Measurements from ENCODE around the gene CES3.
"Not testable (repeated sequence)": the region's sequence is repeated elsewhere in the genome, so short reads cannot be mapped to it uniquely, and the experiment has no call there.

CES3 gene

GRCh38 chr16:66970775-66971720 lies 10.0 kb downstream of the CES3 start:
- TF ChIP-seq, protein P1, sequence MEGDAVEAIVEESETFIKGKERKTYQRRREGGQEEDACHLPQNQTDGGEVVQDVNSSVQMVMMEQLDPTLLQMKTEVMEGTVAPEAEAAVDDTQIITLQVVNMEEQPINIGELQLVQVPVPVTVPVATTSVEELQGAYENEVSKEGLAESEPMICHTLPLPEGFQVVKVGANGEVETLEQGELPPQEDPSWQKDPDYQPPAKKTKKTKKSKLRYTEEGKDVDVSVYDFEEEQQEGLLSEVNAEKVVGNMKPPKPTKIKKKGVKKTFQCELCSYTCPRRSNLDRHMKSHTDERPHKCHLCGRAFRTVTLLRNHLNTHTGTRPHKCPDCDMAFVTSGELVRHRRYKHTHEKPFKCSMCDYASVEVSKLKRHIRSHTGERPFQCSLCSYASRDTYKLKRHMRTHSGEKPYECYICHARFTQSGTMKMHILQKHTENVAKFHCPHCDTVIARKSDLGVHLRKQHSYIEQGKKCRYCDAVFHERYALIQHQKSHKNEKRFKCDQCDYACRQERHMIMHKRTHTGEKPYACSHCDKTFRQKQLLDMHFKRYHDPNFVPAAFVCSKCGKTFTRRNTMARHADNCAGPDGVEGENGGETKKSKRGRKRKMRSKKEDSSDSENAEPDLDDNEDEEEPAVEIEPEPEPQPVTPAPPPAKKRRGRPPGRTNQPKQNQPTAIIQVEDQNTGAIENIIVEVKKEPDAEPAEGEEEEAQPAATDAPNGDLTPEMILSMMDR (IDR thresholded peaks at IDR 0.05; ENCODE audit: low read depth, low read length, missing control alignments) = no peak
- DNase-seq (ENCODE audit: low read depth) = no peak

DNA sequence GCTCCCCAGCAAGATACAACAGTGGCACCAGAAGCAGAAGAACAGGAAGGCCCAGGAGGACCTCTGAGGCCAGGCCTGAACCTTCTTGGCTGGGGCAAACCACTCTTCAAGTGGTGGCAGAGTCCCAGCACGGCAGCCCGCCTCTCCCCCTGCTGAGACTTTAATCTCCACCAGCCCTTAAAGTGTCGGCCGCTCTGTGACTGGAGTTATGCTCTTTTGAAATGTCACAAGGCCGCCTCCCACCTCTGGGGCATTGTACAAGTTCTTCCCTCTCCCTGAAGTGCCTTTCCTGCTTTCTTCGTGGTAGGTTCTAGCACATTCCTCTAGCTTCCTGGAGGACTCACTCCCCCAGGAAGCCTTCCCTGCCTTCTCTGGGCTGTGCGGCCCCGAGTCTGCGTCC lies 11.9 kb downstream of the CES3 start:
- no peak overlapping the region for H3K4me3 ChIP-seq (ENCODE audit: low read depth, low read length)
- TF ChIP-seq, protein P1 (IDR thresholded peaks at IDR 0.05; ENCODE audit: low read depth, low read length, missing control alignments) = no peak
- no peak for DNase-seq (ENCODE audit: low read depth)

More at GRCh38 chr16:66970775-66971720, 10.0 kb downstream of the CES3 start:
- H3K4me3 ChIP-seq (ENCODE audit: low read depth, low read length) = no peak overlapping the region

DNA sequence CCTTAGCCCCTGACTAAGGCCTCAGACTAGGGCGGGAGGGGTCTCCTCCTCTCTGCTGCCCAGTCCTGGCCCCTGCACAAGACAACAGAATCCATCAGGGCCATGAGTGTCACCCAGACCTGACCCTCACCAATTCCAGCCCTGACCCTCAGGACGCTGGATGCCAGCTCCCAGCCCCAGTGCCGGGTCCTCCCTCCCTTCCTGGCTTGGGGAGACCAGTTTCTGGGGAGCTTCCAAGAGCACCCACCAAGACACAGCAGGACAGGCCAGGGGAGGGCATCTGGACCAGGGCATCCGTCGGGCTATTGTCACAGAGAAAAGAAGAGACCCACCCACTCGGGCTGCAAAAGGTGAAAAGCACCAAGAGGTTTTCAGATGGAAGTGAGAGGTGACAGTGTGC lies 12.7 kb downstream of the CES3 start:
- TF ChIP-seq, protein P1 (IDR thresholded peaks at IDR 0.05; ENCODE audit: low read depth, low read length, missing control alignments) = no peak
- no peak for DNase-seq (ENCODE audit: low read depth)
- H3K4me3 ChIP-seq (ENCODE audit: low read depth, low read length) = no peak overlapping the region

- H3K4me3 ChIP-seq (ENCODE audit: low read depth, low read length); DNase-seq (ENCODE audit: low read depth): not testable (repeated sequence)
These were observed 13.3 kb downstream of the CES3 start for GRCh38 chr16:66974156-66974931.

GRCh38 chr16:66974932-66975246 lies 13.8 kb downstream of the CES3 start:
- not testable (repeated sequence) for DNase-seq (ENCODE audit: low read depth); H3K4me3 ChIP-seq (ENCODE audit: low read depth, low read length)

GRCh38 chr16:66975302-66975893 lies 14.3 kb downstream of the CES3 start:
- no peak for DNase-seq (ENCODE audit: low read depth)
- TF ChIP-seq, protein P1 (IDR thresholded peaks at IDR 0.05; ENCODE audit: low read depth, low read length, missing control alignments) = no peak
- no peak overlapping the region for H3K4me3 ChIP-seq (ENCODE audit: low read depth, low read length)

GRCh38 chr16:66976746-66977145 lies 15.7 kb downstream of the CES3 start:
- no peak overlapping the region for H3K4me3 ChIP-seq (ENCODE audit: low read depth, low read length)
- TF ChIP-seq, protein P1 (IDR thresholded peaks at IDR 0.05; ENCODE audit: low read depth, low read length, missing control alignments) = no peak
- no peak for DNase-seq (ENCODE audit: low read depth)

Data from GM12864 (cell line).